Measurements from ENCODE around the gene NUP210. TPM values are rescaled to one million over a fixed set of nuclear protein-coding genes. Genes with fewer than 3 reads are reported as not detected.
"Not testable (repeated sequence)": the region's sequence is repeated elsewhere in the genome, so short reads cannot be mapped to it uniquely, and the experiment has no call there.

Gene NUP210
- polyA plus RNA-seq, 2 donors, result 5.7 to 5.9 TPM

DNA sequence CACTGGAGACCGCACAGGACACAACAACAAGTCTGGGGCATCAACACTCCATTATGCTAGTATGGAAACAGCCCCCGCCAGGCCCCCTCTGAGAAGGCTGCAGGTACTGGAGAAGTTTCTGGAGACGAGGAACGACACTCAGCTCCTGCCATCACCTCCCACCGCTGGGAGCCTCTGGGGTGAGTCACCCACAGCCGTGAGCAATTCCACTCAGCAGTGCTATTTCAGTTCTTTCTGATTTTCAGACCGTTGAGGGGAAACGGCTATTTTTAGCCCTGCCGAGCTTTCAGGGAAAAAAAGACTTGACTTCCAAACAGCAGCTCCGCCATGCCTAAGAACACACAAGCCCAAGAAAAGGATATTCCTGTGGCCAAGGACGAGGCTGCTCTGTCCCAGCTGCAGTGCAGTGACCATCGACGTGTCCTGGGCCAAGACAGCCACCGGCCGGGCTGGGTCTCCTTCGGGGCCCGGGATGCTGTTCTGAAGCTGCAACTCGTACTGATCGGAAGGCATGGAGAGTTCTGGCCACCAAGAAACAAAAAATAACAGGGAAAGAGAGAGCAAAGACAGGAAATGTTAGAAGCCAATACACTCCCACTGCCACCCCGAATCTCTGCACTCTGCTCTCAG, 40.8 kb downstream of the NUP210 start:
- no peaks in the 10 kb centered on the region for H3K27me3 ChIP-seq (ENCODE audit: control insufficient read depth in 1 of 2, insufficient read depth in 2 of 2, low read length in 2 of 2)
- H3K27ac ChIP-seq (ENCODE audit: low read depth in 2 of 2, low read length in 1 of 2), result no peak overlapping the region
- peaks cover 0 to 16% of the 10 kb centered on the region in 2 donors for H3K36me3 ChIP-seq (ENCODE audit: control insufficient read depth in 2 of 2, insufficient read depth in 2 of 2, low read length in 1 of 2)
- H3K4me3 ChIP-seq (ENCODE audit: low read depth in 1 of 2, low read length in 2 of 2), result no peak overlapping the region
- H3K9me3 ChIP-seq (ENCODE audit: control insufficient read depth in 2 of 2, insufficient read depth in 1 of 2, low read depth in 1 of 2, low read length in 1 of 2), result no peaks in the 10 kb centered on the region
- 69 to 79% methylated on average over 20 of the region's 20 CpGs for WGBS, 2 donors
- H3K4me1 ChIP-seq (ENCODE audit: control insufficient read depth in 2 of 2, insufficient read depth in 2 of 2, low read length in 1 of 2), result no peaks in the 10 kb centered on the region

DNA sequence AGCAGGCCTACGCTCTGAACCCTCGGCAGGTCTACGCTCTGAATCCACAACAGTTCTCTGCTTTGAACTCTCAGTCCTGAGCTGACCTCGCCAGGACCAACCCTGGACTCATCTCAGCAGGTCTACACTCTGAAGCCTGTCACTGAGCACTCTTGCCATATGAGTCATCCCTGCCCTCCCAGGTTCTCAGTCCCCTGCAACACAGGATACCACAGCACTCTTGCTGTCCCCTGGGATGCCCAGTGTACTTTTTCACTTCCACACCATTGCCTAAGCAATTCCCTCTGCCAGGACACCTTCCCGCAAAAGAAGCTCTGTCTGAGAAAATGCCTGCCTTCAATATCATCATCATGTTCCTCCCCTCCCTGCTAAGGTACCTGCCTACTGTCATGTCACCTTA, 42.0 kb downstream of the NUP210 start:
- no peak overlapping the region for H3K4me3 ChIP-seq (ENCODE audit: low read depth in 1 of 2, low read length in 2 of 2)
- WGBS, 2 donors, result 92 to 97% methylated on average over 5 of the region's 5 CpGs
- H3K36me3 ChIP-seq (ENCODE audit: control insufficient read depth in 2 of 2, insufficient read depth in 2 of 2, low read length in 1 of 2), result peaks cover 0 to 19% of the 10 kb centered on the region in 2 donors
- no peak overlapping the region for H3K27ac ChIP-seq (ENCODE audit: low read depth in 2 of 2, low read length in 1 of 2)
- no peaks in the 10 kb centered on the region for H3K9me3 ChIP-seq (ENCODE audit: control insufficient read depth in 2 of 2, insufficient read depth in 1 of 2, low read depth in 1 of 2, low read length in 1 of 2)
- no peaks in the 10 kb centered on the region for H3K27me3 ChIP-seq (ENCODE audit: control insufficient read depth in 1 of 2, insufficient read depth in 2 of 2, low read length in 2 of 2)
- H3K4me1 ChIP-seq (ENCODE audit: control insufficient read depth in 2 of 2, insufficient read depth in 2 of 2, low read length in 1 of 2), result no peaks in the 10 kb centered on the region

- H3K27me3 ChIP-seq (ENCODE audit: control insufficient read depth in 1 of 2, insufficient read depth in 2 of 2, low read length in 2 of 2); H3K9me3 ChIP-seq (ENCODE audit: control insufficient read depth in 2 of 2, insufficient read depth in 1 of 2, low read depth in 1 of 2, low read length in 1 of 2); H3K4me1 ChIP-seq (ENCODE audit: control insufficient read depth in 2 of 2, insufficient read depth in 2 of 2, low read length in 1 of 2); H3K27ac ChIP-seq (ENCODE audit: low read depth in 2 of 2, low read length in 1 of 2); H3K4me3 ChIP-seq (ENCODE audit: low read depth in 1 of 2, low read length in 2 of 2): not testable (repeated sequence)
- 99 to 100% methylated on average over 2 of the region's 2 CpGs for WGBS, 2 donors
- peaks cover 0 to 19% of the 10 kb centered on the region in 2 donors for H3K36me3 ChIP-seq (ENCODE audit: control insufficient read depth in 2 of 2, insufficient read depth in 2 of 2, low read length in 1 of 2)
These were observed 42.4 kb downstream of the NUP210 start for GRCh38 chr3:13377741-13378140.

DNA sequence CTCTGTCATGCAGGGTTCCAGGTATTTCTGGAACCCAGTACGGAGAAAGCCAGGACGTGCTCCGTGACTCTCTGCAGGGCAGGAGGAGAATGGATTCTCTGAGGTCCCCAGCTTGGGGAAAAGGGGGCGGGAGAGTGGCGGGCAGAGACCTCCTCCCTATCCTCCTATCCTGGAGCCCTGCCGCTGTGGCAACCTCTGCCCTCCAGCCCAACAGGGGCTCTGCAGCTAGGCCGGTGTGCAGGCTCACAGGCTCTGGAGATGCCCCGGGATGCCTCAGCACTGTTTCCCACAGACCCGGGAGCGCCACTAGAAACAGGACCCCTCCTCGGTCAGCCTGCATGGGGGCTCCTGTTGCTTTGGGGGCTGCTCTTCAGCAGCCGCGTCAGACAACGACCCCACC, 43.1 kb downstream of the NUP210 start:
- H3K36me3 ChIP-seq (ENCODE audit: control insufficient read depth in 2 of 2, insufficient read depth in 2 of 2, low read length in 1 of 2), result peaks cover 0 to 23% of the 10 kb centered on the region in 2 donors
- H3K9me3 ChIP-seq (ENCODE audit: control insufficient read depth in 2 of 2, insufficient read depth in 1 of 2, low read depth in 1 of 2, low read length in 1 of 2), result no peaks in the 10 kb centered on the region

DNA sequence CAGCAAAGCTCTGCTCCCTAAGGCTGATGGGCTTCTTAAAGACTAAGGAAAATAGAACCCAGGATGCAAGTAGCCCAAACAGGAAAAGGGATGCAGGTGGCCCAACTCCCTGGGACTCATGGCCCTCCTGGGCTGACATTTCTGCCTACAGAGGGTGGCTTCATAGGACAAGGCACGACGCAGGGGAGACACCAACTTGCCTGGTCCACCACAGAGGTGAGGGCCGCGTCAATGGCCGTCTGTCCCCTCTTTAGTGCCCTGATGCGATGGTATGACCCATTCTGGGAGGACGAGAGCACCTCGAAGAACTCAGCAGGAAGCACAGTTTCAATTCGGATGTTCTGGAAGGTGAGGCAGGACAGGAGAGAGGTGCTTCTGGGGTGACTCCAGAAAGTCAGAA, 44.0 kb downstream of the NUP210 start:
- Histone ChIP-seq H3K27me3 (ENCODE audit: control insufficient read depth in 1 of 2, insufficient read depth in 2 of 2, low read length in 2 of 2) (no peaks in the 10 kb centered on the region), H3K27ac (ENCODE audit: low read depth in 2 of 2, low read length in 1 of 2) (no peak overlapping the region), H3K4me1 (ENCODE audit: control insufficient read depth in 2 of 2, insufficient read depth in 2 of 2, low read length in 1 of 2) (peaks cover 0 to 4% of the 10 kb centered on the region in 2 donors), H3K9me3 (ENCODE audit: control insufficient read depth in 2 of 2, insufficient read depth in 1 of 2, low read depth in 1 of 2, low read length in 1 of 2) (no peaks in the 10 kb centered on the region), H3K36me3 (ENCODE audit: control insufficient read depth in 2 of 2, insufficient read depth in 2 of 2, low read length in 1 of 2) (peaks cover 0 to 23% of the 10 kb centered on the region in 2 donors), H3K4me3 (ENCODE audit: low read depth in 1 of 2, low read length in 2 of 2) (no peak overlapping the region)
- WGBS, 2 donors, result 94 to 95% methylated on average over 9 of the region's 9 CpGs

More for the DNA sequence above, 43.1 kb downstream of the NUP210 start:
- Histone ChIP-seq H3K4me3 (ENCODE audit: low read depth in 1 of 2, low read length in 2 of 2) (no peak overlapping the region), H3K27ac (ENCODE audit: low read depth in 2 of 2, low read length in 1 of 2) (no peak overlapping the region), H3K4me1 (ENCODE audit: control insufficient read depth in 2 of 2, insufficient read depth in 2 of 2, low read length in 1 of 2) (no peaks in the 10 kb centered on the region), H3K27me3 (ENCODE audit: control insufficient read depth in 1 of 2, insufficient read depth in 2 of 2, low read length in 2 of 2) (no peaks in the 10 kb centered on the region)
- 94 to 95% methylated on average over 14 of the region's 14 CpGs for WGBS, 2 donors

- Histone ChIP-seq H3K27ac (ENCODE audit: low read depth in 2 of 2, low read length in 1 of 2) (no peak overlapping the region), H3K4me1 (ENCODE audit: control insufficient read depth in 2 of 2, insufficient read depth in 2 of 2, low read length in 1 of 2) (peaks cover 0 to 4% of the 10 kb centered on the region in 2 donors), H3K27me3 (ENCODE audit: control insufficient read depth in 1 of 2, insufficient read depth in 2 of 2, low read length in 2 of 2) (no peaks in the 10 kb centered on the region), H3K36me3 (ENCODE audit: control insufficient read depth in 2 of 2, insufficient read depth in 2 of 2, low read length in 1 of 2) (peaks cover 0 to 23% of the 10 kb centered on the region in 2 donors), H3K4me3 (ENCODE audit: low read depth in 1 of 2, low read length in 2 of 2) (no peak overlapping the region), H3K9me3 (ENCODE audit: control insufficient read depth in 2 of 2, insufficient read depth in 1 of 2, low read depth in 1 of 2, low read length in 1 of 2) (no peaks in the 10 kb centered on the region)
- 90% methylated on average over 10 of the region's 10 CpGs for WGBS, 2 donors
These were observed 44.7 kb downstream of the NUP210 start for GRCh38 chr3:13375464-13375863.

- Histone ChIP-seq H3K27me3 (ENCODE audit: control insufficient read depth in 1 of 2, insufficient read depth in 2 of 2, low read length in 2 of 2) (no peaks in the 10 kb centered on the region), H3K9me3 (ENCODE audit: control insufficient read depth in 2 of 2, insufficient read depth in 1 of 2, low read depth in 1 of 2, low read length in 1 of 2) (no peaks in the 10 kb centered on the region), H3K36me3 (ENCODE audit: control insufficient read depth in 2 of 2, insufficient read depth in 2 of 2, low read length in 1 of 2) (peaks cover 0 to 27% of the 10 kb centered on the region in 2 donors), H3K4me1 (ENCODE audit: control insufficient read depth in 2 of 2, insufficient read depth in 2 of 2, low read length in 1 of 2) (peaks cover 0 to 4% of the 10 kb centered on the region in 2 donors), H3K27ac (ENCODE audit: low read depth in 2 of 2, low read length in 1 of 2) (no peak overlapping the region), H3K4me3 (ENCODE audit: low read depth in 1 of 2, low read length in 2 of 2) (no peak overlapping the region)
- 93 to 94% methylated on average over 13 of the region's 13 CpGs for WGBS, 2 donors
These were observed 46.0 kb downstream of the NUP210 start for GRCh38 chr3:13373975-13374586.

DNA sequence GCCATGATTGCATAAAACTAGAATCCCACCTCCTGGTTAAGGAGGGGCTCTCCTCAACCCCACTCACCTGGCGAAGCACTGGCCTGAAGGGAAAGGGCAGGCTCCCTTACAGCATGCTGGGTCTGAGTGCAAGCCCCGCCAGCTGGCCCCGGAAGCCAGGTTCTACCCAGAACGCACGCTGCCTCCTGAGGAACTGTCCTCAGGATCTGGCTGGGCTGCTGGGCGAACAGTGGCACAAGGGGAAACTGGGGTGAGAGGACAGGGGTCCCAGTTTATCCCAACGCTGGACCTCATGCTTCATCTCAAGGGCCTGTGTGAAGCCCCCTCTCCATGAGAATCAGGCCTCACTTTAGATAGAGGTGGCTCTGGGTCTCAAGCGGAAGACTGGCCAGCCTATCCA, 47.5 kb downstream of the NUP210 start:
- peaks cover 0 to 22% of the 10 kb centered on the region in 2 donors for H3K36me3 ChIP-seq (ENCODE audit: control insufficient read depth in 2 of 2, insufficient read depth in 2 of 2, low read length in 1 of 2)
- no peaks in the 10 kb centered on the region for H3K27me3 ChIP-seq (ENCODE audit: control insufficient read depth in 1 of 2, insufficient read depth in 2 of 2, low read length in 2 of 2)

DNA sequence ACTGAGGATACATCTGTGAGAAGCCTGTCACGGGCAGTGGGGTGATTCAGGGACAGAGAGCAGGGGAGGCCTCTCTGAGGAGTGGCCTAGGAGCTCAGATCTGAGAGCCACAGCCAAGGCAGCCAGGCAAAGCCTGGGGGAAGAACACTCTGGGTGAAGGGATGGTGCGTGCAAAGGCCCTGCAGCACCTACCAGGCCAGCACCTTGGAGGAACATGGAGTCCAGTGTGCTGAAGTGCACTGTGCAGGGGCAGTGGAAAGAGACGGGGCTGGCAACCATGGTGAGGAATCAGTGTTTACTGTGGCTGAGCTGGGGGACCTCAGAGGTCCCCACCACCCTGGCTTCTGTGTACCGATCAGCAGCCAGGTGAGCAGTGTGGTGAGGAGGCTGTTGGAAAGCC, 48.0 kb downstream of the NUP210 start:
- peaks cover 0 to 4% of the 10 kb centered on the region in 2 donors for H3K4me1 ChIP-seq (ENCODE audit: control insufficient read depth in 2 of 2, insufficient read depth in 2 of 2, low read length in 1 of 2)
- H3K27me3 ChIP-seq (ENCODE audit: control insufficient read depth in 1 of 2, insufficient read depth in 2 of 2, low read length in 2 of 2), result no peaks in the 10 kb centered on the region
- WGBS, 2 donors, result 72 to 73% methylated on average over 4 of the region's 4 CpGs
- H3K9me3 ChIP-seq (ENCODE audit: control insufficient read depth in 2 of 2, insufficient read depth in 1 of 2, low read depth in 1 of 2, low read length in 1 of 2), result no peaks in the 10 kb centered on the region
- no peak overlapping the region for H3K4me3 ChIP-seq (ENCODE audit: low read depth in 1 of 2, low read length in 2 of 2)
- H3K27ac ChIP-seq (ENCODE audit: low read depth in 2 of 2, low read length in 1 of 2), result no peak overlapping the region
- peaks cover 0 to 22% of the 10 kb centered on the region in 2 donors for H3K36me3 ChIP-seq (ENCODE audit: control insufficient read depth in 2 of 2, insufficient read depth in 2 of 2, low read length in 1 of 2)

More for the DNA sequence above, 47.5 kb downstream of the NUP210 start:
- H3K4me3 ChIP-seq (ENCODE audit: low read depth in 1 of 2, low read length in 2 of 2), result no peak overlapping the region
- WGBS, 2 donors, result 81 to 83% methylated on average over 8 of the region's 8 CpGs
- H3K9me3 ChIP-seq (ENCODE audit: control insufficient read depth in 2 of 2, insufficient read depth in 1 of 2, low read depth in 1 of 2, low read length in 1 of 2), result no peaks in the 10 kb centered on the region
- H3K4me1 ChIP-seq (ENCODE audit: control insufficient read depth in 2 of 2, insufficient read depth in 2 of 2, low read length in 1 of 2), result peaks cover 0 to 4% of the 10 kb centered on the region in 2 donors
- H3K27ac ChIP-seq (ENCODE audit: low read depth in 2 of 2, low read length in 1 of 2), result no peak overlapping the region
